ENCODE data around the gene DOK4.

- TF ChIP-seq CTCF (conservative IDR thresholded peaks at IDR 0.05; ENCODE audit: low read depth in 2 of 2): no peak
- no peak for TF ChIP-seq ZNF114 (CRISPR knock-in tag; IDR thresholded peaks at IDR 0.05)
- TF ChIP-seq POLR2AphosphoS5 (IDR thresholded peaks at IDR 0.05; ENCODE audit: low read depth): no peak
- TF ChIP-seq ETS1 (IDR thresholded peaks at IDR 0.05): no peak
- no peak for TF ChIP-seq EZH2phosphoT487 (IDR thresholded peaks at IDR 0.05; ENCODE audit: unreplicated experiment)
- no peak for TF ChIP-seq ZNF331 (CRISPR knock-in tag; IDR thresholded peaks at IDR 0.05; ENCODE audit: low read depth)
Observed at GRCh38 chr16:57512296-57513001, 26.2 kb upstream of the DOK4 start.
